HG02943 (cell line): ENCODE results near the gene ANO10.

Source experiments
- ATAC-seq: cut with Tn5 transposase; IDR thresholded peaks from one replicate; pipeline ENCODE4 v1.9.1; 2021; ENCODE audit warnings: mild to moderate bottlenecking, low read depth, moderate library complexity; ENCODE audit not compliant: unreplicated experiment

ANO10 gene

DNA sequence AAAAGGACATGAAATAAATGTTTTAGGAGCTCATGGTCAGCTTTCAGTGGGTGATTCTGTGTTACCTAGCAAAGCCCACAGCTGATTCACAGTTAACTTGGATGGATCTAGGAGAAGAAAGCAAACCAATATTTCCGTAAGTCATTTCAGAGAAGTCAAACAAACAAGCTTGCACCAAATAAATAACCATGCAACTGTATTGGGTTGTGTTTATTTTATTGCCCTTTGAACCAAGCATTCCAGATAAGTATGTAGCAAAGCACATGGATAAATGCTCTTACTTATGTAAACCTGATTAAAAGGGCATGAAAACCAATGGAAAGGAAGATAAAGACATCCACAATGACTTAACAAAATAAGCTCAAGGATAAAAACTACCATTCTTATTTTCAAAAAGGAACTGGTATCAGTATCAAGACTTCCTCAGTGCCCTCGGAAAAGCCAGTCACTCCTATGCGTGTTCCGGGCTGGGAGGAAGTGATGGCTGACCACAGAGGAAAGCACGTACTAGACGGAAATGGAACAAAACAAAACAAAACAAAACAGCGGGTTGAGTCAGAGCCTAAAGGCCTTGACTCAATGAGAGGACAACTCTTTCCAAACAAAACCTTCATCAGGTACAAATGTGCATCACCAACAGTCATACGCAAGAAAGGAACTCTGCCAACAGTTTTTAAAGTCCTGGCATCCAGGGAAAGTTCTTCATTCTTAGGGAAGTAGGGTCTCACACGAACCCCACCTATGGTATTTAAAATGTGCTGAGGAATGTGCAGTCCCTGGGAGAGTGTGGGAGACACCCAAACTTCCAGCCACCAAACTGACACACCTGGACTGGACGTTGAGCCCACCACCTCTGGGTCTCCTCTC is 232.2 kb downstream of the ANO10 start:
- no peak for ATAC-seq

DNA sequence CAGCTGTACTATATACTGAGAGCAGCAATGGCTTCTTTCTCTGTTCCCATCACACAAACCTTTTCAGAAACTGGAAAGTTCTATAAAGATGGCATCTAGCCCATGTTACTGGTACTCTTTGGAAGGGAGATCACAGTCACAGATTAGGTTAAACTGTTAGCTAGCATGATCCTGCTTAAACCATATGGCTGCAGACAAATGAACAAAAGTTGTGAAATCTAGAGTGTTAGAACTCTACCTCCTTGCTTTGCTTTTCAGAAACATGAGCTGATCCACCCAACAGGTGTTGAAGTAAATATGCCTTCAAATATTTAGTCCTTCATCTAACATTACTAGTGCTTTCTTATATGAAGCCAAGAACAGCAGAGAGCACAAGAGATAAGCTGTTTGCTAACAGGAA is 232.9 kb downstream of the ANO10 start:
- no peak for ATAC-seq

- no peak for ATAC-seq
Measured at GRCh38 chr3:43388175-43388574, 233.6 kb downstream of the ANO10 start.

DNA sequence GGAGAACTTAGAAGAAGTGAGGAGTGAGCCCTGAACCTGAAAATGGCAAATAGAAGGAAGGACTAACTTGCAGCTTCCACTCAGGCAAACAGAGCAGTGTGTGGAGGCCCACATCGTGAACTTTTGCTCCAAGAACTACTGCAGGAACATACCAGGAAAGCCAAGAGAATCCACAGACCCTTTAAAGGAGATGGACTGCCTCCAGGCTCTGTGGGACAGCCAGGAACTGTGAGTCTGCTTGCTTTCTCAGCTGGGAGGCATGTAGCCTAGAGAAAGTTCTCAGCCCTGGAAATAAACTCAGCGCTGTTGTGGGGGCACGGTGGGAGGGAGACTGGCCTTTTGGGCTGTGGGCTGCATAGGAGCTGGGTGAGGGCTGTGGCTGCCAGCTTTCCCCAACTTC is 242.5 kb downstream of the ANO10 start:
- ATAC-seq = no peak

- ATAC-seq = no peak
Measured at GRCh38 chr3:43378066-43378935, 243.5 kb downstream of the ANO10 start.

- ATAC-seq = no peak
Measured at GRCh38 chr3:43373560-43373928, 248.3 kb downstream of the ANO10 start.

DNA sequence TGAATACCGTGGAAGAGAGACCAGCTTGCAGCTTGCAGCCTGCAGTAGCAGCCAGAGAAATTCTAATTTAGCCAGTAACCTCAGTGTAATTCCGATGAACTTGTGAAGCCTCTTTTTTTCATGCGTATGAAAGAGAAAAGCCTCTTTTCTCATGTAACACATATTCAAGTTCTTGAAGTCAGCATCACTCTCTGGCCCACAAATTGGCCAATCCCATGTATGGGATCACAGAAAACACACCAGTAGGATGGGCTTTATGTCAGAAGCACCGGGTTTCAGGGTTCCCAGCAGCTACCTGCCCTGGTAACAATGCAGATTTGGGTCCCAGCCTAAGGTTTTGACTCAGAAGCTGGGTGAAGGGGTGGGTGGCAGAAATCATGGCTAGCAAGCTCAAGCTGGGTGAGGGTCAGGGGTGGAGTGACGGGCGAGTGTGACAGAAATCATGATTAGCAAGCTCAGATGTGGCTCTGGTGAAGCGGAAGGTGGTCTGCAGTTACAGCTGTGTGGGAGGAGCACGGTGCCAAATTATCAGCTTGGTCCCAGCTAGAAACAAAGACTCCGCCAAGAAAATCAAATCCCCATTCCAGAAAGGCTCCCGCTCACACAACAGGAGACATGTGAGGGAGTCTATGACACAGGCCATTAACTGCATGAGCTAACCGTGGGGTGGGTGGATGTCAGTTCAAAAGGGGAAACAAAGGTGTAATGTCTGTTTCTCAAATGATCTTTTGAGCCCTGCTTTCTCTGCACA is 248.8 kb downstream of the ANO10 start:
- no peak for ATAC-seq

- ATAC-seq = no peak
Measured at GRCh38 chr3:43372007-43372740, 249.6 kb downstream of the ANO10 start.

- no peak for ATAC-seq
Measured at GRCh38 chr3:43371494-43371893, 250.3 kb downstream of the ANO10 start.

- no peak for ATAC-seq
Measured at GRCh38 chr3:43370293-43370980, 251.4 kb downstream of the ANO10 start.

GRCh38 chr3:43369404-43370292 is 252.2 kb downstream of the ANO10 start:
- no peak for ATAC-seq

DNA sequence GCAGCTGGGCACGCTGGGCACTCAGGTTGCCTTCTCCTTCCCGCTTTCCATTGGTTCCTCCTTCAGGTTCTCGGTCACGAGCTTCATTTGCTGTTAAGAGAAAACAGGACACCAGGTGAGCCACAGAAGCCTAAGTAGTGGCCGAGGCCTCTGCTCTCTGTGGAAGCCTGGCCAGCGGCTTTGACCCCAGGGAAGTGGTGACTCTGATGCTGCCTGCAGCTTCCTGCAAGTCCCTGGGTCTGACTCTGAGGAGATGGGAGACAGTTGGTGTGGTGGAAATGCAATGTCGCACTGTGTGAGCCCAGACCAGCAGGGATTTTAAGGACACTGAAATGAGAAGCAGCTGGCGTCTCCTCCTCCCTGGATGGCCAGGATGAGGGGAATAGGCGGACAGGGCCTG is 254.9 kb downstream of the ANO10 start:
- ATAC-seq = no peak

DNA sequence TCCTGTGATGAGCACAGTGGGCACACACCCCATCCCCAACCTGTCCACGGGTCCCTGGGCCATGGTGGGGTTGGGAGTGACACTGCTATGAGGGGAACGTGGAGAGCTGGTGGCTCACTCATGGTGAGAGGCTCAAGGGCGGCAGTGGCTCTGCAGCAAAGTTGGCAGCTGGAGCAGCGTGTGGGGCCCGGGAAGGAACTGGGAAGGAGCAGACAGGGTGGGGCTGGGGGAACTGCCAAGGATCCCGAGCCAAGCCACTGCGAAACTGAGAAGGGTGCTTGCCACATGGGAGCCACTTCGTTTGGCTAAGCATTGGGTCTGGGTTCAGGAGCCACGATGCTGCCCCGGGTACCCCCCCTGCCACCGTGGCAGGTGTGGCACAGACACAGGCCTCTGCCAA is 255.3 kb downstream of the ANO10 start:
- ATAC-seq = no peak

DNA sequence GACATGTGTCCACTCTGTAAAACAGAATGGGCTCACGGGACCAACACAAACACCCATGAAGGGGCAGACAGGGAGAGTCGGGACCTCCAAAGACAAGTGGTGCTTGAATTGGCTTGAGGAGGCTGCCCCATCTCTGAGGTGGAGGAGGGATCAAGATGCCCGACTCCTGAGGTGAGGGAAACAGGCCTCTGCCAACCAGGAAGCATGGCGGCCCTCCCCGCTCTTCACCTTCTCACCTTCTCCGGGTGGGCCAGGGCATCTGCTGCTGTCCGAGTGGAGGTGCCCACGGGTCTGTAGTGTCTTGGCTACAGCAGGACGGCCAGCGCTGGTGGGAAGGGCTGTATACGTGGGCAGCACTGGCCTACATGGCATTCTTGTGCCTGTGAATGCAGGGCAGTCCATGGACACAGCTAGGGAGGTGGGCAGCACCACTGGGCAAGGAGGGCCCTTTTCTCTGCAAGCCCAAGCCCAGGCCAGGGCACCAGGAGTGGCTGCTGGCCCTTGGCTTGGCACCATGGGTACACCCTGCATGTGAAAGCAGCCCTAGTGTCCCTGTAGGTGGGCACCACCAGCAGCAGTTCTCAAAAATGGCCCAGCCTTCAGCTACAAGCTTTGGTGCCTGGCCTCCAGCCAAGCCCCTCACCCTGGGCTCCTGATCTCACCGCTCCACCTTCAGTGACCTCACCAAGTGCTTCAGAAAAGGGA is 256.1 kb downstream of the ANO10 start:
- no peak for ATAC-seq

- ATAC-seq = no peak
Measured at GRCh38 chr3:43364926-43365325, 256.9 kb downstream of the ANO10 start.

DNA sequence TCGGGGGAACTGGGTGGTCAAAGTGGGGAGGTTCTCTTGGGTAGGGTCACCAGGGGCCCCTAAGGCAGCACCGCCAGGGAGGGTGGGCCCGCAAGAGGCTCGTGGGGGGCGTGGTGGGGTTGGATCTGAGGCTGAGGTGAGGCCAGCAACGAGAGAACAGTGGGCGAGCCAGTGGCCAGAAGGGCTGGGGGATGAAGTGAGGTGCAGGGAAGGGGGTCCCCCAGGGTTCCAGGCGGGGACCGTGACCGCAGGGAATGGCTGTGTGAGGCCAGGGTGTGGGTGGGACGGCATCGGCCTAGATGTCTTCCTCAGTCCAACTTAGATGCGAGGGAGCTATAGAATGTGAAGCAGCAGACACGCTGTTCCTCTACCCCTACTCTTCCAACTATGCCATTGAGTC is 257.3 kb downstream of the ANO10 start:
- no peak for ATAC-seq

- no peak for ATAC-seq
Measured at GRCh38 chr3:43363621-43364266, 258.1 kb downstream of the ANO10 start.

- no peak for ATAC-seq
Measured at GRCh38 chr3:43362961-43363360, 258.9 kb downstream of the ANO10 start.
